ENCODE measurements around the gene TP53BP2.
"Not testable (repeated sequence)": the region's sequence is repeated elsewhere in the genome, so short reads cannot be mapped to it uniquely, and the experiment has no call there.

Gene TP53BP2

GRCh38 chr1:223827193-223827663, 18.5 kb downstream of the TP53BP2 start:
- no peak for DNase-seq

GRCh38 chr1:223825767-223826748, 19.7 kb downstream of the TP53BP2 start:
- DNase-seq, result no peak

- peak; percentile 8 for DNase-seq
Observed at GRCh38 chr1:223824712-223825111, 21.0 kb downstream of the TP53BP2 start.

GRCh38 chr1:223824287-223824686, 21.5 kb downstream of the TP53BP2 start:
- DNase-seq, result no peak

GRCh38 chr1:223820971-223821370, 24.8 kb downstream of the TP53BP2 start:
- no peak for DNase-seq

GRCh38 chr1:223820515-223820858, 25.3 kb downstream of the TP53BP2 start:
- peak; percentile 71 for DNase-seq

- no peak for DNase-seq
Observed at GRCh38 chr1:223819730-223820514, 25.8 kb downstream of the TP53BP2 start.

- DNase-seq, result not testable (repeated sequence)
Observed at GRCh38 chr1:223817265-223817664, 28.5 kb downstream of the TP53BP2 start.

- DNase-seq, result no peak
Observed at GRCh38 chr1:223815865-223816264, 29.9 kb downstream of the TP53BP2 start.

- no peak for DNase-seq
Observed at GRCh38 chr1:223815020-223815853, 30.5 kb downstream of the TP53BP2 start.

GRCh38 chr1:223813645-223814044, 32.1 kb downstream of the TP53BP2 start:
- DNase-seq, result no peak

- DNase-seq, result no peak
Observed at GRCh38 chr1:223811634-223812101, 34.1 kb downstream of the TP53BP2 start.

- no peak for DNase-seq
Observed at GRCh38 chr1:223810586-223810985, 35.2 kb downstream of the TP53BP2 start.

GRCh38 chr1:223809905-223810304, 35.8 kb downstream of the TP53BP2 start:
- not testable (repeated sequence) for DNase-seq

- DNase-seq, result no peak
Observed at GRCh38 chr1:223803211-223803610, 42.5 kb downstream of the TP53BP2 start.

- peak; percentile 21 for DNase-seq
Observed at GRCh38 chr1:223802602-223803001, 43.1 kb downstream of the TP53BP2 start.

- DNase-seq, result no peak
Observed at GRCh38 chr1:223802032-223802431, 43.7 kb downstream of the TP53BP2 start.

GRCh38 chr1:223796210-223796609, 49.5 kb downstream of the TP53BP2 start:
- DNase-seq, result no peak

- no peak for DNase-seq
Observed at GRCh38 chr1:223794136-223794880, 51.4 kb downstream of the TP53BP2 start.

GRCh38 chr1:223793716-223794115, 52.0 kb downstream of the TP53BP2 start:
- no peak for DNase-seq

- DNase-seq, result no peak
Observed at GRCh38 chr1:223792046-223792445, 53.7 kb downstream of the TP53BP2 start.
